Epidermal melanocyte (primary cell): ENCODE measurements around the gene SPDL1.
A peak's percentile ranks its signal among the peaks of the same experiment; 100 is the strongest.

Experiments used
- DNase-seq: peaks from one replicate; pipeline ENCODE4 v3.0.0; 2011; ENCODE audit warnings: low spot score; ENCODE audit not compliant: insufficient read length

The SPDL1 gene

GRCh38 chr5:169629847-169630548, 46.4 kb downstream of the SPDL1 start:
- no peak for DNase-seq

GRCh38 chr5:169631360-169631759, 47.8 kb downstream of the SPDL1 start:
- no peak for DNase-seq

GRCh38 chr5:169632946-169633345, 49.4 kb downstream of the SPDL1 start:
- no peak for DNase-seq

DNA sequence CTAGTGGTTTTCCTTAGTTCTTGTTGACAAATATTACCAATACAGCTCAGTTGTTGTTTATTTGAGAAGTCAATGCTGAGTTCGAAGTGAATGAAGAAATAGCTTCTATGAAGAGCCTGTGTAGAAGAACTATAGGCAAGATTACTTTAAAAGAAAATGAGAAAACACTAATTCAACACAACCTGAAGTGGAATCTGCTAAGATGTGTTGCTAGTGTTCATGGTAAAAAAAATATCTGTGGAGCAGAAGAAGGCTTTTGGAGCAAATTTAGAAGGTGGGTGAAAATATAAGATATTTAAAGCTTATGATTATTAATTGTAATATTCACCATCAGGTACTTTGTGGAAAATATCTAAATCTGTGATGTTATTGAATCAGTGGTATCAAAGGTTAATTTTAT, 51.0 kb downstream of the SPDL1 start:
- DNase-seq: no peak

GRCh38 chr5:169635936-169636335, 52.4 kb downstream of the SPDL1 start:
- DNase-seq: no peak

- no peak for DNase-seq
Measured at GRCh38 chr5:169636477-169637084, 53.0 kb downstream of the SPDL1 start.

- no peak for DNase-seq
Measured at GRCh38 chr5:169637085-169637548, 53.5 kb downstream of the SPDL1 start, which contains the start of gene DOCK2. Gene DOCK2 (plus strand): TSS chr5:169637275. CDS start chr5:169637327, 52 bp downstream.

DNA sequence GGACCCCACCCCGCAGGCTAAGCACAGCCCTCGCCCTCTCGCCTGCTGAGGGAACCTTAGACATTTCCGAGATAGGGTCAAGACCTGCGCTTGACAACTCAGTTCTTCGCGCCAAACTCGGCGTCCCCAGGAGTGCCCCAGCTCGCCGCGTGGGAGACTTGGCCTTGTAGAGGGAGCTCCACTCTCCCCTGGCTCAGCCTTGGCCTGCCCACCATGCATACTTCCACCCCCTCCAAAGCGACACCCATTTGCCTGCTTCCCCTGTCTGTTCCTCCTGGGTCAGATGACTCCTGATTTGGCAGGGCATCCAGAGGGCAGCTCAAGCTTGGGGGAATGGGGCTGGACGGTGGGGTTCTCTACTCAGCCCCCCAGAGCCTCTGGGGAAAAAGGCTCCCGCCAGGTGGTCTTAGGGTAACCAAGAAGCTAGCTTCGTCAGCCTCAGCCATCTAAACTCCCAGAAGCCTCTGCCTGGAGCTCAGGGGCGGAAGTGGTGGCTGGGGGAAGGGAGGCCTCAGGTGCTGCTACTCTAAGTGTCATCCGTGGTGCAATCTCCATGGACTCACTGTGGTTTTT, 54.1 kb downstream of the SPDL1 start:
- no peak for DNase-seq

DNA sequence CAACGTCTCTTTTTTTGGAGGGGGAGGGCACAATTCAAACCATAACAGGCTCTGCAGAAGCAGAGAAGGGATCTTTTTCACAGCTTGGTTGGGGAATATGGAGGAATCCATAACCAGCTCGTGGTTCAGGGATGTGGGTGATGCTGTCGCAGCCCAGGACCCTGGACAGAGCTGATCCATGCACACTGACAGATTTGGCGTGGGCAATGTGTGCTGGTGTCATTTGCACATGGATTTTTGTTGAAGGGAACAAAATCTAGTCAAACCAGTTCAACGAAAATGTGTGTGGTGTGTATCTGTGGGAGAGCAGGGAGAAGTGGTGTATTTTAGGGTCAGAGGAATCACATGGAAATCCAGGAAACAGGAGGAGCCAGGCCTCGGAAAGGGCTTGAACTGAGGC, 57.7 kb downstream of the SPDL1 start:
- DNase-seq: no peak

- DNase-seq: no peak
Measured at GRCh38 chr5:169646856-169647255, 63.3 kb downstream of the SPDL1 start.

DNA sequence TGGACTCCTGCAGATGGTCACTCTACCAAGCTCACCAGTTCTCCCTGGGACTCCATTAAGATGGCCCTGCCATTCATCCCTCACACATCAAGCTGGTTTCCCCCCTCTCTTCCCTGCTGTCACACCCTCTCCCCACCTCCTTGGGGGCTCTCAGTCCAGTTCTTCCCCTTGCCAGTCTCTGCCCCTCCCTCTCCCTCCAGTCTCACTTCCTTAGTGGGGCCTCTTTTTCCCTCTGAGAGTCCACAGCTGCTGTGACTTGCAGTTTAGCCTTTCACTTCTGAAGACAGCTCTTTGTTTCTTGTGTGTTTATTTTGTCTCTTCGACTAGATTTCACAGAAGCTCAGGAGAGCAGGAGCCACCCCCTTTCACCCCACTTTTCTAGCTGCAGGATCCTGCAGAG, 64.0 kb downstream of the SPDL1 start:
- no peak for DNase-seq

- DNase-seq: no peak
Measured at GRCh38 chr5:169648725-169649310, 65.2 kb downstream of the SPDL1 start.

DNA sequence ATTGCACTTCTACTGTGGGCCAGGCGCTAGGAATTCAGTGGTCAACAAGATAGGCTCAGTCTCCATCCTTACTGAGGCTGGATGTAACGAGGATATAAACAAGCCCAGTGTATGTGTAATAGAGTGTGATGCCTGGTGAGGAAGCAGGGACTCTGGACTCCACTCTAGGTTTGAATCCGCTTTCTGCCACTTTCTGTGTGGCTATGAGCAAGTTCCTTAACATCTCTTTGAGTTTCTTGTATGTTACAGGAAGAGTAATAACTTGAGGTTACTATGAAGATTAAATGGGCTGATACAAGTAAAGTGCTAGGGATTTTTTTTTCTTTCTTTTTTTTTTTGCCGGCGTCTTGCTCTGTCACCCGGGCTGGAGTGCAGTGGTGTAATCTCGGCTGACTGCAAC, 65.9 kb downstream of the SPDL1 start:
- DNase-seq: no peak

DNA sequence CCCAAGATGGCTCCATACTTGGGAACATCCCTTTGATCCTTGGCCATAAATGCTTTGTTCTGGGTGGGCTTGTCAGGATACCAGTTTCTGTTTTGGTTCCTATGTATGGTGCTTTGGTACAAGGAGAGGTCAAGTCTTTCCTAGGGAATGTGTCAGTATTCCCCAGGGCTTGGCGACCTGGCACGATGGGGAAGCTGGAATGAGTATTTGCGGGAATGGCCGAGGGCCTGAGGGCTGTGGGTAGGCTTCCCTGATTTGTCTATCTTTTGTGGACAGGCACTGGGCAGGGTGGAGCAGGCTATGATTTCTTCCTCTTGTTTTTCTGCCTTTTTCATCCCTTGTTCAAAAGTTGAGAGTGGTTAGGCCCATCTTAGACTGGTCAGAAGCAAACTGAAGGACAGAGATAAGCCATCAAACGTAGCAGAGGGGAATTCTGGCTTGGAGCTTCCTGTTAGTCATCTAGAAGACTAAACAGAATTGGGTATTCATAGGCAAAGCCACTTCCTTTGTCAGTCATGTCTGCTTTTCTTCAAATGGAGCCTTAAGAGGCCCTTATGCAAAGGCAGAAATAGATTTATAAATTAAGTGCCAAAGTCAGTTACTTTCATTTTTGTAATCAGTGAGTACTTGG, 67.2 kb downstream of the SPDL1 start:
- DNase-seq: no peak

DNA sequence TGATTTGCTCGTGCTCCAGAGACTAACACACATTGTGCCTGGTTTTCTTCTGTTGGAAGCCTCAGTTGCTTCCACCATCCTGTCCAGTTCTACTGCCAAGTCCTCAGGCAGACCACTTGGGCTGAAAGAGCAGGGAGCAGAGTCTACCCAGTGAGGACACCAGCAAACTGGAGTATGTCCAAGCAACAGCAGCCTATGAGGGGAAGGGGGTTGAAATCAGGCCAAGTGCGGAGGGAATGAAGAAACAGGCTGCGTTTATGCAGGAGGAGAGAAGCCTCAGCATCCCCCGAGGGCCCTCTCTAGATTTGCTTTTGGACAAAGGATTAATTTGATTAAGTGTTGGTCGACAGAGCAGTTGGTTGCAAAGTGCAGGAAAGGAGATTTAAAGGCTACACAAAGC, 68.0 kb downstream of the SPDL1 start:
- peak; percentile 31 for DNase-seq

DNA sequence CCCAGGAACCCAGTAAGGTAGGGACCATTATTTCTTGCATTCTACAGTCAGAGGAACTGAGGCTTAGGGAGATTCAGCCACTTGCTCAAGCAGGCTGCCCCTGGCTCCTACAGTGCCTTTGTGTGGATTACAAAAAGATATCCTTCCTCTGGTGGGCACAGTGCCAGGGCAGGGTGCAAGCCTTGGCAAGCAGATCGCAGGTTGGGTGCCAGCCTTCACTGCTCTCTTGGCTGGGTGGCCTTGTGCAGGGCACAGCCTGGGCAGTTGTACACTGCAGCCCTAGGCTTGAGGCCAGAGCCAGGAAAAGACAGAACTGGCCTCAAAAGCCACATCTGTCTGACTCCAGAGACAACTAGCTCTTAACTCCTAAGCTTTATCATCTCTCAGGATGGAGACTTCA, 68.5 kb downstream of the SPDL1 start:
- DNase-seq: no peak

GRCh38 chr5:169653091-169653490, 69.5 kb downstream of the SPDL1 start:
- DNase-seq: no peak
